ENCODE measurements around the gene ELOVL2.

Gene ELOVL2

DNA sequence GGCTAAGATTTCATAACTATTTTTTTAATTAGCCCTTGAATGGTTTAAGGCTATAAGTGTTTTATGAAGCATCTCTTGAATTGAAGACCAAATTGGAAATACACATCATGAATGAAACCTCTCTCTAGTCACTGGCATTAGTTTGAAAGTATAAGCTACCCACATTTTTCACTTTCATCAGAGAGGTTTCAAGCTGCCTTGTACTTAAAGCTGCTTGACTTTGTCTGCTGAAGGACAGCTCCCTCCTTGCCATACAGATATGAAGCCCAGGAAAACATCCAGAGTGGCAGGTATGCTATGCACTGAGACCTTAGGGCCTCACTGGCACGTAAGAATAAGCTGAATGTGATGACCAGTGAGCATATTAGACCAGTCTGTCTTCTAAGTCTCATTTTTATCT, 62.7 kb downstream of the ELOVL2 start:
- H3K4me1 ChIP-seq (ENCODE audit: low read depth, poor library complexity, severe bottlenecking): peaks cover 4% of the 10 kb centered on the region
- no peaks in the 10 kb centered on the region for H3K27me3 ChIP-seq (ENCODE audit: insufficient read depth, low read depth)
- H3K27ac ChIP-seq: no peak overlapping the region
- no peak overlapping the region for H3K9ac ChIP-seq
- H2AFZ ChIP-seq (ENCODE audit: low read depth): no peak overlapping the region
- TF ChIP-seq, protein P1, sequence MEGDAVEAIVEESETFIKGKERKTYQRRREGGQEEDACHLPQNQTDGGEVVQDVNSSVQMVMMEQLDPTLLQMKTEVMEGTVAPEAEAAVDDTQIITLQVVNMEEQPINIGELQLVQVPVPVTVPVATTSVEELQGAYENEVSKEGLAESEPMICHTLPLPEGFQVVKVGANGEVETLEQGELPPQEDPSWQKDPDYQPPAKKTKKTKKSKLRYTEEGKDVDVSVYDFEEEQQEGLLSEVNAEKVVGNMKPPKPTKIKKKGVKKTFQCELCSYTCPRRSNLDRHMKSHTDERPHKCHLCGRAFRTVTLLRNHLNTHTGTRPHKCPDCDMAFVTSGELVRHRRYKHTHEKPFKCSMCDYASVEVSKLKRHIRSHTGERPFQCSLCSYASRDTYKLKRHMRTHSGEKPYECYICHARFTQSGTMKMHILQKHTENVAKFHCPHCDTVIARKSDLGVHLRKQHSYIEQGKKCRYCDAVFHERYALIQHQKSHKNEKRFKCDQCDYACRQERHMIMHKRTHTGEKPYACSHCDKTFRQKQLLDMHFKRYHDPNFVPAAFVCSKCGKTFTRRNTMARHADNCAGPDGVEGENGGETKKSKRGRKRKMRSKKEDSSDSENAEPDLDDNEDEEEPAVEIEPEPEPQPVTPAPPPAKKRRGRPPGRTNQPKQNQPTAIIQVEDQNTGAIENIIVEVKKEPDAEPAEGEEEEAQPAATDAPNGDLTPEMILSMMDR (conservative IDR thresholded peaks at IDR 0.05; ENCODE audit: low read depth, low read length): no peak
- no peaks in the 10 kb centered on the region for H3K36me3 ChIP-seq (ENCODE audit: insufficient read depth)
- H3K4me2 ChIP-seq: no peak overlapping the region
- no peaks in the 10 kb centered on the region for H4K20me1 ChIP-seq (ENCODE audit: insufficient read depth)
- no peak overlapping the region for H3K4me3 ChIP-seq (IDR thresholded peaks at IDR 0.05; ENCODE audit: insufficient read depth, low read depth, low read length)
- no peaks in the 10 kb centered on the region for H3K79me2 ChIP-seq (ENCODE audit: insufficient read depth, low read depth)

DNA sequence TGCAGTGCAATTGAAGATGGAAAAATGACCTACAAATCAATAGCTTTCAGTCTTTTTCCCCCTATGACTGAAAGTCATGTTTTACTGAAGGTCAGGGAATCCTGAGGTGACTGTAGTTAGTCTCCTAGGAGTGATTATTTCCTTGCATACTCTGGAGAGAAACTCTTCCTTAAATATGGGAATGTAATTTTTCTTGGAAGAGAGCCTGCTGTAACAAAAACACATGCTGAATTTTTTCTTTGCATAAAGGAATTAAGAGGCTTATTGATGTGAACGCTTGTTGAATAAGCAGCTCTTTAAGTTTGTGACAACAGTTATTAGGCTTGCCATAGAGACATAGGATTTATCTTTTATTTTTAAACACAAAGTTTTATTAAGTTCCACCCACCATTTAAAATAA, 64.5 kb downstream of the ELOVL2 start:
- Histone ChIP-seq H4K20me1 (ENCODE audit: insufficient read depth) (no peaks in the 10 kb centered on the region), H2AFZ (ENCODE audit: low read depth) (no peak overlapping the region), H3K27ac (no peak overlapping the region), H3K79me2 (ENCODE audit: insufficient read depth, low read depth) (no peaks in the 10 kb centered on the region), H3K4me1 (ENCODE audit: low read depth, poor library complexity, severe bottlenecking) (peaks cover 4% of the 10 kb centered on the region), H3K4me2 (no peak overlapping the region), H3K4me3 (IDR thresholded peaks at IDR 0.05; ENCODE audit: insufficient read depth, low read depth, low read length) (no peak overlapping the region), H3K9ac (no peak overlapping the region), H3K36me3 (ENCODE audit: insufficient read depth) (no peaks in the 10 kb centered on the region), H3K27me3 (ENCODE audit: insufficient read depth, low read depth) (no peaks in the 10 kb centered on the region)
- TF ChIP-seq, protein P1 (conservative IDR thresholded peaks at IDR 0.05; ENCODE audit: low read depth, low read length): no peak

DNA sequence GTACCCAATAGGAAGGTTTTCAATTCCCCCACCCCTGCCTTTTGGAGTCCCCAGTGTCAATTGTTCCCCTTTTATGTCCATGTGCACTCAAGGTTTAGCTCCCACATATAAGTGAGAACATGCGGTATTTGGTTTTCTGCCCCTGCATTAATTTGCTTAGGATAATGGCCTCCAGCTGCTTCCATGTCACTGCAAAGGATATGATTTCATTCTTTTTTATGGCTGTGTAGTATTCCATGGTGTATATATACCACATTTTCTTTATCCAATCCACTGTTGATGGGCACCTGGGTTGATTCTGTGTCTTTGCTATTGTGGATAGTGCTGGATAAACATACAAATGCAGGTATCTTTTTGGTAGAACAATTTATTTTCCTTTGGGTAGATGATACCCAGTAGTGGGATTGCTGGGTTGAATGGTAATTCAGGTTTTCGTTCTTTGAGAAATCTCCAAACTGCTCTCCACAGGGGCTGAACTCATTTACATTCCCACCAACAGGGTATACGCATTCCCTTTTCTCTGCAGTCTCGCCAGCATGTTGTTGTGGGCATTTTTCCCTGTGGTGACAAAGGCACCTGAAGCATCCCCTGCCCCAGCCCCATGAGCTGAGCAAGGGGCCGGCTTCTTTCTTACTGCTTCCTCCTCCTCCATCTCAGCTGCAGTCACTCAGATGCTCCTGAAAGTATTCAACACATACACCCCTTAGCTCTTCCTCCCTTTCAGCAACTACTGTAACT, 66.7 kb downstream of the ELOVL2 start:
- Histone ChIP-seq H4K20me1 (ENCODE audit: insufficient read depth) (no peaks in the 10 kb centered on the region), H3K4me3 (IDR thresholded peaks at IDR 0.05; ENCODE audit: insufficient read depth, low read depth, low read length) (no peak overlapping the region), H3K27me3 (ENCODE audit: insufficient read depth, low read depth) (no peaks in the 10 kb centered on the region), H3K4me2 (no peak overlapping the region), H3K9ac (no peak overlapping the region), H3K36me3 (ENCODE audit: insufficient read depth) (no peaks in the 10 kb centered on the region), H3K4me1 (ENCODE audit: low read depth, poor library complexity, severe bottlenecking) (peaks cover 4% of the 10 kb centered on the region), H2AFZ (ENCODE audit: low read depth) (no peak overlapping the region), H3K79me2 (ENCODE audit: insufficient read depth, low read depth) (no peaks in the 10 kb centered on the region), H3K27ac (no peak overlapping the region)
- TF ChIP-seq, protein P1 (conservative IDR thresholded peaks at IDR 0.05; ENCODE audit: low read depth, low read length): no peak

DNA sequence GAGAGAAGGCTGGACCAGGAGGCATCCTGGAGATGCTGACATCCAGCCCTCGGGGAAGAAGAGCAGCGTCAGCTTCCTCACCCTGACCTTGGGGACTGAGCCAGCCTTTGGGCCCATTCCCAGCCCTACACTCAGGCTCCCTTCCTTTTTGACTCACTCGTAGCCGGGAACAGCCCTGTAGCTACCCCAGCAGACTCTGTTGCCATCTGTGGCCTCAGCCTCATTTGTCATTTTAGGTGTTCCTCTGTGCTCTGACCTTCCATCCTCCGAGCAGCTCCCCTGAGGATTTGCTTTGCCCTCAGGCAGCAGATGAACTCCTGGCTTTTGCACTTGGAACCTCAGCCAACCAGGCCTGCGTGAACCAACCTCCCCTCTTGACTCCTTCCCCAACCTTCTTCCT, 67.5 kb downstream of the ELOVL2 start:
- Histone ChIP-seq H3K27me3 (ENCODE audit: insufficient read depth, low read depth) (no peaks in the 10 kb centered on the region), H3K4me1 (ENCODE audit: low read depth, poor library complexity, severe bottlenecking) (peaks cover 4% of the 10 kb centered on the region), H2AFZ (ENCODE audit: low read depth) (no peak overlapping the region), H3K4me3 (IDR thresholded peaks at IDR 0.05; ENCODE audit: insufficient read depth, low read depth, low read length) (no peak overlapping the region), H3K9ac (no peak overlapping the region), H3K36me3 (ENCODE audit: insufficient read depth) (no peaks in the 10 kb centered on the region), H3K4me2 (no peak overlapping the region), H3K79me2 (ENCODE audit: insufficient read depth, low read depth) (no peaks in the 10 kb centered on the region), H4K20me1 (ENCODE audit: insufficient read depth) (no peaks in the 10 kb centered on the region), H3K27ac (no peak overlapping the region)
- TF ChIP-seq, protein P1 (conservative IDR thresholded peaks at IDR 0.05; ENCODE audit: low read depth, low read length): no peak

Measured in KMS-11 (cell line).